ENCODE data around the gene SCUBE3.

The SCUBE3 gene

GRCh38 chr6:35248965-35249364 is 35.2 kb downstream of the SCUBE3 start:
- no peak for DNase-seq (ENCODE audit: extremely low spot score)
- no peak for TF ChIP-seq CTCF (IDR thresholded peaks at IDR 0.05; ENCODE audit: control extremely low read depth, extremely low read depth, low read depth, missing control alignments)
- CTCF ChIA-PET = interaction anchor here (1.0 to 6.1 kb wide), 5 partner anchors 9 to 262 kb away, joined by 3 to 42 read pairs (median 4); partner anchors contain the start of gene ZNF76
- POLR2A ChIA-PET = no interaction called here

- ChIA-PET POLR2A (no interaction called here), CTCF (interaction anchor here (6.1 kb wide), 1 partner anchor 12 kb away, joined by 42 read pairs; no protein-coding TSS in a partner anchor)
- DNase-seq (ENCODE audit: extremely low spot score) = no peak
- TF ChIP-seq CTCF (IDR thresholded peaks at IDR 0.05; ENCODE audit: control extremely low read depth, extremely low read depth, low read depth, missing control alignments) = no peak
These were observed 38.2 kb downstream of the SCUBE3 start for GRCh38 chr6:35251949-35252348.

GRCh38 chr6:35253249-35253648 is 39.5 kb downstream of the SCUBE3 start:
- no peak for DNase-seq (ENCODE audit: extremely low spot score)
- POLR2A ChIA-PET = no interaction called here
- no peak for TF ChIP-seq CTCF (IDR thresholded peaks at IDR 0.05; ENCODE audit: control extremely low read depth, extremely low read depth, low read depth, missing control alignments)
- CTCF ChIA-PET = interaction anchor here (6.1 kb wide), 1 partner anchor 13 kb away, joined by 42 read pairs; no protein-coding TSS in a partner anchor

GRCh38 chr6:35258336-35258735 is 44.6 kb downstream of the SCUBE3 start:
- TF ChIP-seq CTCF (IDR thresholded peaks at IDR 0.05; ENCODE audit: control extremely low read depth, extremely low read depth, low read depth, missing control alignments) = no peak
- POLR2A ChIA-PET = no interaction called here
- CTCF ChIA-PET = interaction anchor here (1.1 to 7.3 kb wide), 4 partner anchors 9 to 478 kb away, joined by 3 to 63 read pairs (median 8); partner anchors contain the start of gene ARMC12
- no peak for DNase-seq (ENCODE audit: extremely low spot score)

GRCh38 chr6:35258858-35259193 is 45.1 kb downstream of the SCUBE3 start:
- CTCF ChIA-PET = interaction anchor here (0.9 to 7.3 kb wide), 6 partner anchors 9 to 478 kb away, joined by 3 to 63 read pairs (median 4); partner anchors contain the start of gene ARMC12
- DNase-seq (ENCODE audit: extremely low spot score) = peak; percentile 57
- TF ChIP-seq CTCF (IDR thresholded peaks at IDR 0.05; ENCODE audit: control extremely low read depth, extremely low read depth, low read depth, missing control alignments) = no peak
- POLR2A ChIA-PET = no interaction called here

- ChIA-PET POLR2A (no interaction called here), CTCF (interaction anchor here (0.9 to 7.3 kb wide), 6 partner anchors 10 to 477 kb away, joined by 3 to 63 read pairs (median 4); partner anchors contain the start of gene ARMC12)
- peak; percentile 56 for TF ChIP-seq CTCF (IDR thresholded peaks at IDR 0.05; ENCODE audit: control extremely low read depth, extremely low read depth, low read depth, missing control alignments)
- DNase-seq (ENCODE audit: extremely low spot score) = peak; percentile 98
These were observed 45.6 kb downstream of the SCUBE3 start, which contains the start of gene ZNF76 for GRCh38 chr6:35259194-35259947. TSS of gene ZNF76 (plus strand) at chr6:35259735. CDS start at chr6:35281152, 21,417 bp downstream.

All from GM10248 (cell line).